Measurements from ENCODE around the gene ABCA5. TPM values are rescaled to one million over a fixed set of nuclear protein-coding genes. Genes with fewer than 3 reads are reported as not detected.

The ABCA5 gene
- total RNA-seq, 8 experiments from 2014 or later = 7.3 to 60.2 (median 27.0) TPM

DNA sequence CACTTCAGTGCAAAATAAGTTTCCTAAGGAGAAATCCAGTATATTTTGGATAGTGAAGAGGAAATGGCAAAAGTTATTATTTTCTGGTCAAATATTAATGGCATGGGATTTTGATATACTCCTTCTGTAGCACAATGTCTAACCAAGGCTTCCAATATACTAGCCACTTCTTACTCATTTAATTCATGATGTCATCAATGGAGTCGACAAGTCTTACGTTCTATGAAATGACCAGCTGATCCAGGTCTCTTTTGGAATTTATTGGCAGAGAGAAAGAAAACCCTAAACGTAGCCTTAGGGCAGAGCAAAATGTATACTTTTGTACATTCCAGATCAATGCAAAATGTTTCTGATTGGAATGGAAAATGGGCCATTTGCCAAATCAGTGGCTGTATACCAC lies 90.0 kb downstream of the ABCA5 start:
- in situ Hi-C loops (cut with MboI; ENCODE audit: low pct_unique_long_range_greater_than_20kb in 2 of 9, low sequenced_read_pairs in 9 of 9, unreplicated experiment in 9 of 9) = loop anchor here (10.0 to 25.0 kb wide), 5 partner anchors 250 to 475 kb away; partner anchors contain the start of gene ABCA8 (in 2 of the 9)

DNA sequence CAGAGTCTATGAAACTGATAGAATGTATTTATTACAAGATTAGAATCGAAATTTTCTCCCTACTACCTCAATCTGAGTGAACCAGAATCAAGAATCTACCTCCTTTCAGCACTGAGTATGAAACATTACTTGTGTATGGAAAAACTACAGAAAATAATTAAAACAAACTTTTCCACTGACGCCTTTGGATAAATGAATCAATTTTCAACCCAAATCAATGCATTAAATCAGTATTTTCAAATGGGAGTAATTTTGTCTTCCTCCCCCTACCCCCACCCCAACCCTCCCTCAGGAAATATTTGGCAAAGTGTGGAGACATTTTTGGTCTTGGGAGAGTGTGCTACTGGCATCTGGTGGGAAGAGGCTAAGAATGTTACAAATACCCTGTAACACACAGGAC lies 90.5 kb downstream of the ABCA5 start:
- no peaks in the 10 kb centered on the region for H3K4me1 ChIP-seq (replicated peaks in 1 of 2)
- H3K4me3 ChIP-seq = no peak overlapping the region
- no peak for ATAC-seq (replicated peaks in 6 of 8)
- WGBS, 10 experiments = 0 to 67% (median 50%) methylated on average over 1 to 2 of the region's 2 CpGs; no CpG with 5 or more reads in 2 of the 10 experiments
- no peak overlapping the region for H3K27ac ChIP-seq
- in situ Hi-C loops (cut with MboI; ENCODE audit: low pct_unique_long_range_greater_than_20kb in 2 of 9, low sequenced_read_pairs in 9 of 9, unreplicated experiment in 9 of 9) = loop anchor here (10.0 to 25.0 kb wide), 5 partner anchors 249 to 474 kb away; partner anchors contain the start of gene ABCA8 (in 2 of the 9)

More for the DNA sequence above, 90.0 kb downstream of the ABCA5 start:
- Histone ChIP-seq H3K4me3 (no peak overlapping the region), H3K27ac (no peak overlapping the region), H3K4me1 (replicated peaks in 1 of 2) (no peaks in the 10 kb centered on the region)
- ATAC-seq (replicated peaks in 6 of 8) = no peak
- WGBS, 10 experiments = 13 to 100% (median 80%) methylated on average over 1 to 3 of the region's 3 CpGs; no CpG with 5 or more reads in 1 of the 10 experiments

DNA sequence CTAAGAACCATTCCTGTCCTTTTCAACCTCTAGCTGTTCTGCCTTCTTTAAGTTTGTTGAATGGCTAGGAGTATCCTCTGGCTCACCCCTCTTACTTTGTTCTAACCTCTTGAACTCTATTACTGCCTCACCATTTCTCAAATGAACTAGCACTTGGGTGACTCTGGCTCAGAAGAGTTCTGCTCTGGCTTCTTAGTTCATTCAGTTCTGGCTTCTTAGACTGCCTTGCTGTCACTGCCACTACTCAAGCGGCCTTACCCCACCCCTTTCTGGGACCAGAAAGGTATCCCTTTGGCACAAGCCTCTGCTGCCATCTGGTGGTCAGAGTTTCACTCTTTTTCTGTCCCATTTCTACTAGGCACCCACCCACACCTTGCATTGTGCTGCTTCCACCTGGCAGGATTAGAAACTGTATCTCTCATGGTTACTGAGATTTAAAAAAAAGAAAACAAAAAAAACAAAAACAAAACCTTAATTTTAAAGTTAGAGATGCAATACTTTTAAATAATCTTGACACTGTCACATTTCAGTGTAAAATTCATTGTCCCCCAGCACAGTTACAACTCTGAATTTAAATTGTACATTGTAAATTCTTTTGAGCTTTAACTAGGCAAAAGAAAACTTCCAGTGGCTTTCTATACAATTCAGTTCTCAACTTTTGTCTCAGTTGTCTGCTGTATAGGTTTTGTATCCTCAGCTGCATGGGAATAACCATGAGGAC lies 91.4 kb downstream of the ABCA5 start:
- ATAC-seq (replicated peaks in 6 of 8) = peak; percentile 86 to 98 (median 94)
- in situ Hi-C loops (cut with MboI; ENCODE audit: low pct_unique_long_range_greater_than_20kb in 2 of 9, low sequenced_read_pairs in 9 of 9, unreplicated experiment in 9 of 9) = loop anchor here (10.0 to 25.0 kb wide), 5 partner anchors 248 to 473 kb away; partner anchors contain the start of gene ABCA8 (in 2 of the 9)
- no peak overlapping the region for H3K27ac ChIP-seq
- WGBS, 10 experiments = 0% methylated on average over 1 of the region's 1 CpG; no CpG with 5 or more reads in 8 of the 10 experiments
- H3K4me1 ChIP-seq (replicated peaks in 1 of 2) = no peaks in the 10 kb centered on the region
- H3K4me3 ChIP-seq = no peak overlapping the region

DNA sequence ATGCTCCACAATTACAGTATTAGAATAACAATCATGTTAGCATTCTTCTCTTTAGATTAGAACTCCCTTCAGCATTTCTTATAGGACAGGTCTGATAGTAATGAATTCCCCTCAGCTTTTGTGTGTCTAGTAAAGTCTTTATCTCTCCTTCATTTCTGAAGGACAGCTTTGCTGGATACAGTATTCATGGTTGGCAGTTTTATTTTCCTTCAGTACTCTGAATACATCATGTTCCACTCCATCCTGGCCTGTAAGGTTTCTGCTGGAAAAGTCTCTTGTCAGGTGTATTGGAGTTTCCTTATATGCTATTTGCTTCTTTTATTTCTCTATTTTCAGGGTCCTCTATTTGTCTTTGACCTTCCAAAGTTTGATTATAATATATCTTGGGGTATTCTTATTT lies 94.3 kb downstream of the ABCA5 start:
- H3K4me1 ChIP-seq (replicated peaks in 1 of 2) = no peaks in the 10 kb centered on the region
- H3K27ac ChIP-seq = no peak overlapping the region
- H3K4me3 ChIP-seq = no peak overlapping the region
- in situ Hi-C loops (cut with MboI; ENCODE audit: low pct_unique_long_range_greater_than_20kb in 2 of 9, low sequenced_read_pairs in 9 of 9, unreplicated experiment in 9 of 9) = loop anchor here (10.0 to 25.0 kb wide), 5 partner anchors 245 to 470 kb away; partner anchors contain the start of gene ABCA8 (in 2 of the 9)
- no peak for ATAC-seq (replicated peaks in 6 of 8)

DNA sequence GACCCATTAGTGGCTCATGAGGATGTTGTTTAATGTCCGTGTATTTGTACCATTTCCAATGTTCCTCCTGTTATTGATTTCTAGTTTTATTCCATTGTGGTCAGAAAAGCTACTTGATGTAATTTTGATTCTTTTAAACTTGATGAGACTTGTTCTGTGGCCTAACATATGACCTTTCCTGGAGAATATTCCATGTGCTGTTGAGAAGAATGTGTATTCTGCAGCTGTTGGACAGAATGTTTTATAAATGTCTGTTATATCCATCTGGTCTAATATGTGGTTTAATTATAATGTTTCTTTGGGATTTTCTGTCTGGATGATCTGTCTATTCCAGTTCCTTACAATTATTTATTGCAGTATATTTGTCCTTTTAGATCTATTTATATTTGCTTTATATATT lies 95.4 kb downstream of the ABCA5 start:
- 18 to 100% (median 100%) methylated on average over 1 of the region's 1 CpG for WGBS, 10 experiments
- H3K4me1 ChIP-seq (replicated peaks in 1 of 2) = no peaks in the 10 kb centered on the region
- in situ Hi-C loops (cut with MboI; ENCODE audit: low pct_unique_long_range_greater_than_20kb in 2 of 9, low sequenced_read_pairs in 9 of 9, unreplicated experiment in 9 of 9) = loop anchor here (10.0 to 25.0 kb wide), 5 partner anchors 244 to 469 kb away; partner anchors contain the start of gene ABCA8 (in 2 of the 9)

DNA sequence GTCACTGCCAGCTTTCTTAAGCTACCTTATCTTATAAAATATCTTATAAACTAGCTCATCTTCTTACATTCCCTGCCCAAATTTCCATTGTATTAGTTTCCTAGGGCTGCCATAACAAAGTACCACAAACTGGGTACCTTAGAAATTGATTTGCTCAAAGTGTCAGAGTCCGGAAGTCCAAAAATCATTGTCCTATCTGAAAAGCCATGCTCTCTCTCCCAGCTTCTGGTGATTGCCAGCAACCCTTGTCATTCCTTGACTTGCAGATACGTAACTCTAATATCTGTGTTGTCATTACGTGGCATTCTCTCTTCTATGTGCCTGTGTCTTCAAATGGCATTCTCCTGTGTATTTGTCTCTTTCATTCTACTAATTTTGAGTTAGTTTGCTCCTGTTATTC lies 96.0 kb downstream of the ABCA5 start:
- H3K4me3 ChIP-seq = no peak overlapping the region
- H3K27ac ChIP-seq = no peak overlapping the region
- in situ Hi-C loops (cut with MboI; ENCODE audit: low pct_unique_long_range_greater_than_20kb in 2 of 9, low sequenced_read_pairs in 9 of 9, unreplicated experiment in 9 of 9) = loop anchor here (10.0 to 25.0 kb wide), 5 partner anchors 244 to 469 kb away; partner anchors contain the start of gene ABCA8 (in 2 of the 9)
- no peak for ATAC-seq (replicated peaks in 6 of 8)
- no peaks in the 10 kb centered on the region for H3K4me1 ChIP-seq (replicated peaks in 1 of 2)
- WGBS, 10 experiments = 78 to 100% (median 89%) methylated on average over 1 to 3 of the region's 3 CpGs; no CpG with 5 or more reads in 1 of the 10 experiments

More for the DNA sequence above, 95.4 kb downstream of the ABCA5 start:
- H3K4me3 ChIP-seq = no peak overlapping the region
- H3K27ac ChIP-seq = no peak overlapping the region
- no peak for ATAC-seq (replicated peaks in 6 of 8)

DNA sequence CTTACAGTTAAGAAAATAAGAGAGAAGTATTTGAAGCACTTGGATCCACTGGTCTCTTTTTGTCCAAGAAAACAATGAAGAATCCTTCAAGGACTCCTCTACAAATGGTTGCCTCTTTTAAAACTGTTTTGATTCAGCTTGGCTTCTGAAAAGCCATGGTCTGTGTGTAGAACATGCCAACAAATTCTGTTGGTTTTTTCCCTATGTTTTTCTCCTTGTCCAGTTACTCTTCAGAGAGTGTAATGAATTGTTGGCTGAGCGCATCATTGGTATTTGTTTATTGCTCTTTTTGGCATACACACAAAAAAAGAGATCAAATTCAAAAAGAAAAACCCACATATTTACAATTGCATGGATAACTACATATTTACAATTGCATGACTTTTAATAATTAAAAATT lies 98.4 kb downstream of the ABCA5 start, which contains the start of gene ABCA10:
Gene ABCA10 (minus strand): TSS at position 249 of the 400 bp plus-strand sequence. CDS start 3,466 bp downstream, outside the sequence.
- WGBS, 10 experiments = 50 to 100% (median 95%) methylated on average over 1 of the region's 1 CpG; no CpG with 5 or more reads in 1 of the 10 experiments
- no peak within 1 kb of the TSS for H3K4me3 ChIP-seq
- ATAC-seq (replicated peaks in 6 of 8) = no peak
- no peak within 1 kb of the TSS for H3K27ac ChIP-seq
- in situ Hi-C loops (cut with MboI; ENCODE audit: low pct_unique_long_range_greater_than_20kb in 2 of 9, low sequenced_read_pairs in 9 of 9, unreplicated experiment in 9 of 9) = loop anchor here in 7 of 9 experiments (25.0 kb wide), 4 partner anchors 241 to 466 kb away; partner anchors contain the start of gene ABCA8 (in 2 of the 7)
- no peaks in the 10 kb centered on the region for H3K4me1 ChIP-seq (replicated peaks in 1 of 2)

DNA sequence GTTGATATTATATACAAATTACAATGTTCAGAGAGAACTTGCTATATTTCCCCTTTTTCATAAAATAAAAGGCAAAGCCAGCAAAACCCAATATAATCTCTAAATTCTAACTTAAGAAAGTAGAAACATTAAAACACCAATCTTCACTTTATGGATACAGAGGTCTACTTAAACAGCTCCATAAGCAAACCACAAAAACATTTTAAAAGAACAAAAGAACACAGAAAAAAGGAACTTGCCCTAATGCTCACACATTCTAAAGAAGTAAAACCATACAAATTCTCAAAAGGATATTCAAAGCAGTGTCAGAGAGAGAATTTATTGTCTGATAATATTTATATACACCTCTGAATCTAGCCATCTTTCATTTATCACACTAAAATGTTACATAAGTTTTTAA lies 98.9 kb downstream of the ABCA5 start:
- Histone ChIP-seq H3K4me3 (no peak overlapping the region), H3K27ac (no peak overlapping the region), H3K4me1 (replicated peaks in 1 of 2) (no peaks in the 10 kb centered on the region)
- no peak for ATAC-seq (replicated peaks in 6 of 8)
- in situ Hi-C loops (cut with MboI; ENCODE audit: low pct_unique_long_range_greater_than_20kb in 2 of 9, low sequenced_read_pairs in 9 of 9, unreplicated experiment in 9 of 9) = loop anchor here in 7 of 9 experiments (25.0 kb wide), 4 partner anchors 241 to 466 kb away; partner anchors contain the start of gene ABCA8 (in 2 of the 7)

DNA sequence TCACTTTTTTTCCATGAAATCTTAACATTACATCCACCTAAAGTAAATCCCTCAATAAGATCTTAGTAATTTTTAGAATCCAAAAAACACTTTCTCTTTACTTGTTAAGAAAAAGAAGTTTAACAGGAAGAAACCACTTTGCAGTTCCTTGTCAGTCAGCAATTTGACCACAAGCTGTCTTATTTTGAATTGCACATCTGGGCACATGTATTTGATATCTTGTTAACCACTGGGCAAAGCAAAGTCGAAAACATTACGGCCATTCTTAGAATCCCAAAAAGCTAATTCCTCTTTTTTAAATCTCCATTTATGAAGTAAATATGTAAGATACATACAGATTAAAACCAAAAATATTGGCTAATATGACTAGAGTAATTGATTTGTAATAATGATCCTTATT lies 99.4 kb downstream of the ABCA5 start:
- H3K4me3 ChIP-seq = no peak overlapping the region
- 0 to 100% (median 93%) methylated on average over 1 to 2 of the region's 2 CpGs; no CpG with 5 or more reads in 2 of the 10 experiments for WGBS, 10 experiments
- in situ Hi-C loops (cut with MboI; ENCODE audit: low pct_unique_long_range_greater_than_20kb in 2 of 9, low sequenced_read_pairs in 9 of 9, unreplicated experiment in 9 of 9) = loop anchor here in 7 of 9 experiments (25.0 kb wide), 4 partner anchors 240 to 465 kb away; partner anchors contain the start of gene ABCA8 (in 2 of the 7)

DNA sequence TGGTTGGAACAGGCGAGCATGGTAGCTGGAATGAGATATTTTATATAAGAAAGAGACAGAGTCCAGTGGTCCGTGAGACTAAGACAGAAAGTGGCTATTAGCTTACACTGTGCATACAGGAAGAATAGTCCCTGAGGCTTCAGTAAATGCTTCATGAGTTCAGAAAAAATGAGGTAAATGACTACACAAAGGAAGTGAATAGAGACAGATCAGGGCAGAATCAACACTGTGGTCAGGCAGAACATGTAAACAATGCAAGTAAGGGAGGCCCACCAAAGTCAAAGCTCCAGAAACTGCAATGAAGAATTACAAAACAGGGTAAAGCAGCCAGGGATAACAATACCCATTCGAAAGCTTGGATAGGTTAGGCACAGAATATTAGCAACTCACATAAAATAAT lies 103.1 kb downstream of the ABCA5 start:
- 51 to 94% (median 76%) methylated on average over 1 to 3 of the region's 3 CpGs for WGBS, 10 experiments
- Histone ChIP-seq H3K4me3 (no peak overlapping the region), H3K27ac (no peak overlapping the region), H3K4me1 (replicated peaks in 1 of 2) (no peaks in the 10 kb centered on the region)
- peak in 3 of 8 experiments; percentile 49 to 95 (median 58) for ATAC-seq (replicated peaks in 6 of 8)
- in situ Hi-C loops (cut with MboI; ENCODE audit: low pct_unique_long_range_greater_than_20kb in 2 of 9, low sequenced_read_pairs in 9 of 9, unreplicated experiment in 9 of 9) = no loop called here

More for the DNA sequence above, 99.4 kb downstream of the ABCA5 start:
- H3K4me1 ChIP-seq (replicated peaks in 1 of 2) = no peaks in the 10 kb centered on the region
- H3K27ac ChIP-seq = no peak overlapping the region
- ATAC-seq (replicated peaks in 6 of 8) = no peak

DNA sequence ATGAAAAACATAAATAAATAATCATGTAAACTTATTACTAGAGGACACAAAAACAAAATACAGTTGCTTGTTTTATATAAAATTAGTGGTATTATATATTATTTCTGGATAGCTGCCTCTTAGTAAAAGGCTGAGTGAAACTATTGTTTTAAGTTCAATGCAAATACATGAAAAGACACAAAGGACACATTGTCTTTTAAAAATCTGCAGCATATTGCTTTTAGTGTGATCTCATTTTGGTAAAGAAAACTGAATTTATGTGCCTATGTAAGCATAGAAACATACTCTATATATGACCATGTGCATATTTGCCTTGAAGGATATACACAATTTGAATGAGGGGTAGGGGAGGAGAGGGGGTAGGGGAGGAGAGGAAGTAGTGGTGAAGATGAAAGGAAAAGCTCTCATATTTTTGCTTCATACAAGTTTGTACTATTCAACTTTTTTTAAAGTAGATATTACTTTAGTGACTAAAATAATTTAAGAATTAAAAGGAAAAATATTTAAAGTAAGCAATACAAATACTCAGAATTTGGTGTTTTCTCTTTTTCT lies 104.2 kb downstream of the ABCA5 start:
- Histone ChIP-seq H3K4me1 (replicated peaks in 1 of 2) (no peaks in the 10 kb centered on the region), H3K27ac (no peak overlapping the region), H3K4me3 (no peak overlapping the region)
- no peak for ATAC-seq (replicated peaks in 6 of 8)
- in situ Hi-C loops (cut with MboI; ENCODE audit: low pct_unique_long_range_greater_than_20kb in 2 of 9, low sequenced_read_pairs in 9 of 9, unreplicated experiment in 9 of 9) = no loop called here

DNA sequence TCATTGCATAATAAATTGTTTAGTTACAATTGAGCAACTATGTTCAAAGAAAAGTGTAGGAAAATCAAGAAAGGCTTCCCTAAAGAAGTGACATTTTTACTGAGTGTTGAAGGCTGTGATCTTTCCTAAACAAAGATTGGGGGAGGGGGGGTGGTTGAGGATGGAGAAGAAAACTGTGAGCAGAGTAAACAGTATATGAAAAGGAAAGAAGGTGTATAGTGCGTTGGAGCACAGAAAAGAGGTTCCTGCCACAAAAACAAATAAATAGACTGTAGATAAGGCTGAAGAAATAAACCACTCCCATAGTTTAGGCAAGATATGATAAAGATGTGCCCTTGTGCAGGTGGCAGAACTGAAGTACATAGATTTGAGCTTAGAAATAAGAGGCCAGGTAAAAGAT lies 106.8 kb downstream of the ABCA5 start:
- H3K27ac ChIP-seq = no peak overlapping the region
- no peak overlapping the region for H3K4me3 ChIP-seq
- ATAC-seq (replicated peaks in 6 of 8) = no peak
- 40 to 88% (median 71%) methylated on average over 1 of the region's 1 CpG; no CpG with 5 or more reads in 2 of the 10 experiments for WGBS, 10 experiments
- H3K4me1 ChIP-seq (replicated peaks in 1 of 2) = no peaks in the 10 kb centered on the region
- in situ Hi-C loops (cut with MboI; ENCODE audit: low pct_unique_long_range_greater_than_20kb in 2 of 9, low sequenced_read_pairs in 9 of 9, unreplicated experiment in 9 of 9) = no loop called here

DNA sequence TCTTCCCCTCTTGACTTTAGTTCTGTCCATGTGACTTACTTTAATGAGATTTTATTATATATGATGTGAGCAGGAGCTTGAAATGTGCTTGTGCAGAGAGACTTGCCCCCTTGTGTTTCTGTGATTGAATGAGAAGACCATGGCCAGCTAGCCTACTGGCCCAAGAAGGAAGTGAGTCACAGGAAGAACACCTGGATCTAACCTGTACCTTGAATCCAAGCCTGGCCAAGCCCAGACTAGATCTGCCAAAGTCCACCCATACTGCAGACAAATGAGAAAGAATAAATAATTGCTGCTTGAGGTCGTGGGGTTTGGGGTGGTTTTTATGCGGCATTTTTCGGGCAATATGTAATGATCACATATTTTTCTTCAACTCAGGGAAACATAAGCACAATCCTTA lies 107.9 kb downstream of the ABCA5 start:
- 66 to 100% (median 82%) methylated on average over 1 to 3 of the region's 3 CpGs; no CpG with 5 or more reads in 4 of the 10 experiments for WGBS, 10 experiments
- Histone ChIP-seq H3K27ac (no peak overlapping the region), H3K4me1 (replicated peaks in 1 of 2) (no peaks in the 10 kb centered on the region), H3K4me3 (no peak overlapping the region)
- in situ Hi-C loops (cut with MboI; ENCODE audit: low pct_unique_long_range_greater_than_20kb in 2 of 9, low sequenced_read_pairs in 9 of 9, unreplicated experiment in 9 of 9) = no loop called here
- no peak for ATAC-seq (replicated peaks in 6 of 8)

Data from motor neuron (in vitro differentiated cells).